Dedifferentiated amniotic fluid mesenchymal stem cell (primary cell): ENCODE data around the gene NMNAT2.
"Not testable (repeated sequence)": the region's sequence is repeated elsewhere in the genome, so short reads cannot be mapped to it uniquely, and the experiment has no call there.

ENCODE experiments used
- DNase-seq: peaks from one replicate; pipeline ENCODE4 v3.0.0-alpha.2; 2016; ENCODE audit errors: extremely low spot score

Gene NMNAT2

GRCh38 chr1:183285746-183286145 lies 132.4 kb downstream of the NMNAT2 start:
- no peak for DNase-seq

DNA sequence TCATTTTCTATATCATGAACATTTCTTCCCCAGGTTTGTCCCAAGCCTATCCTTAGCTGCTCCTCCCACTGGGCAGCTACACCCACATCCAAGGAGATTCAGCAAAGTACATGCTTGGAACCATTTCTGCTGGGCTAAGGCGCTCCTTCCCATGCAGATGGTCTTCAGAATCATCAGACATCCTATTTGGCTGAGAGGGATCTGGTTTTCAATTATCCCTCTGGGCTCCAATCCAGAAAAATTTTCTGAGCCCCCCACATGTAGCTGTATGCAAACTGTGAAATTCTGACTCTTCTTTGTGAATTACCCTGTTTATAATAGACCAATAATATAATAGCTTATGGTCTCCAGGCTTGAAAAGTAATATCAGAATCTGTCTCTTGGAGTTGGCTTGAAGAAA lies 132.9 kb downstream of the NMNAT2 start:
- no peak for DNase-seq

DNA sequence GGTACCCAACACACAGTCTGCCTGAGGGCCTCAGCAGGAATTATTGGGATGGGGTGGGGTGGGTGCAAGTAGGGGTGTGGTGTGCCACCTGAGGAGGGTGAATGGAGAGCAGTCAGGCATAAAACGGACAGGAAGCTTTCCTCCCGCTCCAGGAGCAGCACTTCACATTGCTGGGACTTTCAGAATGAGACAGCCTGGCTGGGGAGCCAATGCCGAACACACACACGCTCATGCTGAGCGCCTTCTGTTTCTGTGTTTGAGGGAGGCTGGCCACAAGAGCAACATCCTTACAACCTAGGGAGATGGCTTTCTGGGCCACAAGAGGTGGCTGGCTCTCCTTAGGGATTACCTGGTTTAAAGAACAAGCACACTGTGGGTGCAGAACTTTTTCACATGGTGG lies 134.1 kb downstream of the NMNAT2 start:
- no peak for DNase-seq

DNA sequence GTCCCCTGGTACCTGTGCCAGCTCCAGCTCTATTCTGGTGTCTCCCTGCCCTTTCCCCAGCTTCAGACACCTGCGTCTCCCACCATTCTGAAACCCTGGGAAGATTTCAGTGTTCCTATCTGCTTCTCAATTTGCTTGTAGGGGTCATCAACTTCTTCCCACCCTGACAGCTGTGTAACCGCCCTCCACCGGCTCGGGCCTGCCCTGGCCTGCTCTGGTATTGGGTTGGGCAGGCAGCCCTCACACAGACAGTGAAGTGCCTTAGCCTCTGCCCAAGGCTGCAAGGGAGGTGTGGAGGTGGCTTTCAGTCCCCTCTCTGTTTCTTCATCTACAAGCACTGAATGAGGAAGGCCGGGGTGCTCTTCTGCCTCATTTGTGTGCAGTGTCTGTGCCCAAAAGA lies 134.9 kb downstream of the NMNAT2 start:
- DNase-seq = no peak

DNA sequence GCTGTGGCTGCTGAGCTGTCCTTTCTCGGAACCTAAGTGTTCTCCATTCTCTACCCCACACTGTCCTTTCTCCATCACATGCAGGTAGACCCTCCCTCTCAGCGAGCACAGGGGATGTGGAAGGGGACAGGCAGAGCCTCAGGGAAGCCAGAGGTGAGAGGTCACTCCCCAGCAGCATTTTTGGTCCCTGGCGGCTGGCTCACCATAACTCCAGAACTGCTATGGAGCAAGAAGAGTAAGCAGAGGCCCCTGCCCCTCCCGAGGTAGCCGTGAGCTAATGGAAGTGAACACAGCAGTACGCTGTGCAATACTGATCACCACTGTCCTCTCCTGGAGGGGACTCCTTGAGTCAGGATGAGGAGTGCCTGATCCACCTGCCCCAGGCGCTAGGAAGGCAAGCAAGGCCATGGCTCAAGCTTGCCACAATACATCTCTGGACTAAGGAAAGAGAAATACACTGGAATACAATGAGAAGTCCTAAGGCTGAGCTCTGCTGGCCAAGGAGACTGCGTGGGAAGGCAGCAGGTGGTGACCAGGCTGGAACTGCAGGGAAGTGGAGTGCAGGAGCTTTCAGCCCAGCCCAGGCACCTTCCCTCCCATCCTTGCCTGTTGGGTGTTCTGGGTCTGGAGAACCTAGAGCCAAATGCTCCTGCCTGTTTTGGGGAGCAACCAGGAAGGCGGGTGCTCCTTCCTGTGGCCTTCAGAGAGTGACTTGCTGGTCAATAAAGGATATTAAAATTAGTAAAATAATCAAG lies 135.9 kb downstream of the NMNAT2 start:
- no peak for DNase-seq

- peak; percentile 94 for DNase-seq
Measured at GRCh38 chr1:183281553-183282091, 136.6 kb downstream of the NMNAT2 start.

DNA sequence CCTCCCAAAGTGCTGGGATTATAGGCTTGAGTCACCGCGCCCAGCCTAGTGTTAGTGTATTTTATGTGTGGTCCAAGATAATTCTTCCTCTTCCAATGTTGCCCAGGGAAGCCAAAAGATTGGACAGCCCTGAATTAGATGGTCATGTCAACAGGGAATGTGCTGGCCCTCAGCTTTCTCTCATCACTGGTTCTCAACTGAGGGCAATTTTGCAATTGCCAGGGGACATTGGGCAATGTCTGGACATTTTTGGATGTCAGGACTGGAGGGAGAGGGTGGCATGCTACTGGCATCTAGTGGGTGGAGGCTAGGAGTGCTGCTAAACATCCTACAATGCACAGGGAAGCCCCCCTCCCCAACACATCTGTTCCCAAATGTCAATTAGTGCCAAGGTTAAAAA lies 137.1 kb downstream of the NMNAT2 start:
- DNase-seq = no peak

DNA sequence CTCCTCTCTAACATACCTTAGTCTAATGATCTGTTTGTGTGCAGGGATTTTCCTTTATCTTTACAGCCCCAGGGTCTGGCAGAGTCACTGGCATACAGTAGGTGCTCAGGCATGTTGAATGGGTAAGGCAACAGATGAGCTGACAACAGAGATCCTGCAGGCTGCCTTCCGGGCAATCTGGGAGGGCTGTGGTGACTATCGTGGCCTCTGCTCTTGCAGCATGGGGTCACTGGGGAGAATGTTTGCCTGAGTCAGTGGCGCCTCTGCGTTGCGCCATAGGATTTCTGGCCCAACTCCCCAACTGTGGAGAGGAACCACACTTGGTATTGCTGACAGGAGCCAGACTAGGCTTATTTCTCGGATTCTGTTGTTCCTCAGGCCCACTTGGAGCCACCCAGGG lies 138.3 kb downstream of the NMNAT2 start:
- DNase-seq = no peak

GRCh38 chr1:183278739-183279591 lies 139.2 kb downstream of the NMNAT2 start:
- peak; percentile 64 for DNase-seq

GRCh38 chr1:183277821-183278738 lies 140.1 kb downstream of the NMNAT2 start:
- no peak for DNase-seq

GRCh38 chr1:183276386-183277080 lies 141.6 kb downstream of the NMNAT2 start:
- DNase-seq = no peak

- DNase-seq = no peak
Measured at GRCh38 chr1:183275322-183275721, 142.9 kb downstream of the NMNAT2 start.

- DNase-seq = no peak
Measured at GRCh38 chr1:183274836-183275235, 143.3 kb downstream of the NMNAT2 start.

GRCh38 chr1:183273984-183274383 lies 144.2 kb downstream of the NMNAT2 start:
- DNase-seq = not testable (repeated sequence)

DNA sequence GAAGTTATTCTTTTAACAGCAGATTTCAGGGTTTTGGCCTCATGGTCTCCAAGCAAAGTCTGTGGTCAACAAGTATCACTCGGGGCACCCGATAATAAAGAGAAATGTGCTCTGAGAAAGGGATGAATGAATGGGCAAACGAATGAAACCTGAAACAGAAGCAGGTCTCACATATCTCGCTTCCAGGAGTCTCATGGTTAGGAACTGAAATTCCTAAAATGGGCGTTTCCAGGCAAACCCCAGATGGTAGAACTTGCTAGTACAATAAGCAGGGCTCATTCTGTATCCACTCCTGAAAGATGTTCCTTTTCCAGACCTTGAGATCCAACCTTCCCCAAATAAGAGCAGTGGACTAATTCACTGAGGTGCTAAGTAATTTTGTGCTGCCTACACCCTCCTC lies 144.9 kb downstream of the NMNAT2 start:
- DNase-seq = peak; percentile 57

DNA sequence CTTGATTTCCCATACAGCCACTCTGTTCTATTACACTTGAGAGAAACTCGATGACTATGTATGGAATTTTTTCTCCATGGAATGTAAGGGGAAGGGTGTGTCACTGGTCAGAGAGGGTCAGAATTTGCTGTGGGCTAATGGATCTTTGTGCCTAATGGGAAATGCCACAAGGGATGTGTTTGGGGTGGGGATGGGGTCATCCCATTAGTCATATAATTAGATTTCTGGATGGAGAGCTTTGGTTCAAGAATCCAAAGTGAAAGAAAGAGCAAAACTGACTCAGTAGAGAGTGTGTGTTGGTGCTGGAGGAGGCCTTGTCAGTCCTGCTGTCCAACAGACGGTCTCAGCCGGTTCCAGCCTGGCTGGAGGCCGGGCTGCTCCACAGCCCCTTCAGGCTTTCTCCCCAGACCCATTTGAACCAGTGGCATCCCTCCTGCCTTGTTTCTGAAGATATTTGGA lies 145.8 kb downstream of the NMNAT2 start:
- peak; percentile 78 for DNase-seq

DNA sequence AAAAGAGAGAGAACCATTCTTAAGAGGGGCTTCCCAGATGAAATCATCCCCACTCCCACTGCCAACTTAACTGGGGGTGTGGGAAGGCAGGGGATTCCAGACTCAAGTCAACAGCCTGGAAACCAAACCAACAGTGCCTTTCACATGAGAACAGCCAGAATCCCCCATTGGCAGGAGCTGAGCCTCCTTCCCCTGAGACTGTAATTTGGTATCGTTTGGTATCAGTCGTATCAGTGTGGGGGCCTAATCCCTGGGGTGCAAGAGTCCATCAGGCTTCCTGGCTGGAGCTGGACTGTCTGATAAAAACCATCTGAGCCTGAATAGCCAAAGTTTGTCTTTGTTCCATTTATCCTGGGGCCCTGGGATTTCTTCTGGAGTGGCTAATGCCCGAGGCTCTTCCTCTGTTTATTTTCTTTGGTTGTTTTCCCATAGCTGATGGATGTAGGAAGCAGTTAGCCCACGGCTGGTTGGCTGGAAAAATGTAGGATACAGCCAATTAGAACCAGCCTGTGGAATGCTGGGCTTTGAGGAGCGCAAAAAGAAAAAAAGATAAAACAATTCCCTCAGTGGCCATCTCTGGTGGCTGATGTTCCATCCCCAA lies 147.5 kb downstream of the NMNAT2 start:
- peak; percentile 97 for DNase-seq

GRCh38 chr1:183267646-183268431 lies 150.3 kb downstream of the NMNAT2 start:
- peak; percentile 90 for DNase-seq

- no peak for DNase-seq
Measured at GRCh38 chr1:183263886-183264602, 154.1 kb downstream of the NMNAT2 start.
